Mononuclear cell (primary cell): ENCODE results near the gene SLC1A5. TPM values are rescaled to one million over a fixed set of nuclear protein-coding genes. Genes with fewer than 3 reads are reported as not detected.

ENCODE experiments used
- H3K27me3 ChIP-seq: 2 replicates; pipeline ENCODE4 v1.6.0; 2011; ENCODE audit warnings: low read length, control low read depth; ENCODE audit not compliant: insufficient read depth
- H3K4me1 ChIP-seq: 2 replicates; pipeline ENCODE4 v1.5.1; 2011; ENCODE audit warnings: mild to moderate bottlenecking, low read length, control low read depth; ENCODE audit not compliant: insufficient read depth
- H3K4me3 ChIP-seq: 2 replicates; pipeline ENCODE4 v1.5.1; 2011; ENCODE audit warnings: mild to moderate bottlenecking, low read length, moderate library complexity
- H3K9me3 ChIP-seq: 2 replicates; pipeline ENCODE4 v1.5.1; 2011; ENCODE audit warnings: low read depth, mild to moderate bottlenecking, control low read depth, low read length
- total RNA-seq: library from RNA; depleted of rRNA; stranded (reverse); fragments of >200 nt; gene quantifications from one replicate; pipeline ENCODE4 v1.2.3, GENCODE V29; 2012

The SLC1A5 gene
- total RNA-seq, 1 donor: 5.5 TPM

DNA sequence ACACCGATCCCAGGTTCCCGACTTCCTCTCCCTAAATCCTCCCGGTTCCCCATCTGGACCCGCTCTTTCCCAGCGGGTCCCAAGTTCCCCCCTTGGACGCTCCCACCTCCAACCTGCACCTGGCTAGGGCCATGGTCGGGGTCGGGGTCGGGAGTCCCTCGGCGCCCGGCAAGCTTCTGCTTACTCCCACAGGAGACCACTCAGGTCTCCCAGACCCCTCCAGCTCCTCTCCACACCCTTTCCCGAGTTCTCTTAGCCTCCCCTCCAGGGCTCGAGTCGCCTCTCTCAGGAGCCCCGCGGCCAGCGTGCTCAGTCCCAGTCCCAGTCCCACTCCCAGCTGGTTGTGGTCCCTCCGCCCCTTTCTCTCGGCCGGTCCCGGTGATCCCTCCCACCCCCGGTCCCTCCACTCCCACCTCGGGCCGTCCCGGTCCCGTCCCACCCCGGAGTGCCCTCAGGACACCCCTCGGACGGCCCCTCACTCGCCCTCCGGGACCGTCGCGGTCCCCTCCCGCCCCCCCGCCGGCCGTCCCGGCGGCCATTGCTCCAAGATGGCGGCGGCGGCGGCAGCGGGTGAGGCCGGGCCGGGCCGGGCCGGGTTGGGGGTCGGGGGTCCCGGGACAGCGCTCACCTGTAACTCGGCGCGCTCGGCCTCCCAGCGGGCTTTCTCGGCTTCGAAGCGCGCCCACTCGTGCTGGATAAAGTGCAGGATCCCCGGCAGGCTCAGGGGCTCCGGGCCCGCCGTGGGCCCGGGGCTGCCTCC, 42.7 kb downstream of the SLC1A5 start, which contains the start of gene FKRP:
TSS of gene FKRP (plus strand) at position 537 of the 760 bp plus-strand sequence. CDS start 9,394 bp downstream, outside the sequence.
- Histone ChIP-seq H3K27me3 (no peaks in the 10 kb centered on the region), H3K4me1 (peaks cover 50% of the 10 kb centered on the region), H3K4me3 (peak within 1 kb of the TSS; percentile 74), H3K9me3 (no peaks in the 10 kb centered on the region)

DNA sequence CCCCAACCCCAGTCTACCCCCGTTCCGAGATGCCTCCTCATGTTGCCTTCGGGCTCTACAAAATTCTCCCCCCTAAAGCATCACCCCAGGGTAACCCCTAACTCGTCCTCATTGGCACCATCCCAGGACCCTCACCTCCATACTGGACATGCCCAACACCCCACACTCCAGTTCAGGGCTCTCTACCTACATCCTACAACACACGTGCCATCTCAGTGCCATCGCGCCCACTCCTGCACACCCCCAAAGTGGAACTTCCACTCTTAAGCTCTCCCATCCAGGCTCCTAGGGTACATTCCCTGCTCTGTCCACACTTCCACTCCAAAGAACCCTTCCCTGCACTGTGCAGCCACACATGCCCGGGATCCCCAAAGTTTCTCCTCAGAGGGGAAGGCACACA, 43.4 kb downstream of the SLC1A5 start:
- Histone ChIP-seq H3K9me3 (no peaks in the 10 kb centered on the region), H3K4me1 (peaks cover 53% of the 10 kb centered on the region), H3K4me3 (peak overlapping the region; percentile 74), H3K27me3 (no peaks in the 10 kb centered on the region)

DNA sequence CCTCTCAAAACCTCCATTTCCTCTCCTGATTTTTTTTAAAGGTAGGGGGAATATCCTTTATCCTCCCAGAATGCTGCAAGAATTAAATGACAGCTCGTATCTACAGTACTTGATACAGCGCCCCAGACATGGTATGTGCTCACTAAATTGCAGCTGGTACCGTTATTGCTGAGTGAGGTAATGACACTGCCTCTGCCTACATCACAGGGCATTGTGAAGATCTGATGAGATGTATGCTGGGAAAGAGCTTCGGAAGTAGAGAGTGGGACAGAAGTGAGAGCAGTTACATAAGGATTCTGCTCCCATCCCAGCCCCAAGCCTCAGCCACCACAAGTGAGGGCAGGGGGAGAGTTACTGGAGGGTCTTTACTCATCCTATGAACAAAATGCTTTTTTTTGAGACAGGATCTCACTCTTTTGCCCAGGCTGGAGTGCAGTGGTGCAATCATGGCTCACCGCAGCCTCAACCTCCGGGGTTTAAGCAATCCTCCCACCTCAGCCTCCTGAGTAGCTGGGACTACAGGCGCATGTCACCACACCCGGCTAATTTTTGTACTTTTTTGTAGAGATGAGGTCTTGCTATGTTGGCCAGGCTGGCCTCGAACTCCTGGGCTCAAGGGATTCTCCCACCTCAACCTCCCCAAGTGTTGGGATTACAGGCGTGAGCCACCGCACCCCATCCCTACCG, 44.2 kb downstream of the SLC1A5 start:
- Histone ChIP-seq H3K4me1 (peaks cover 53% of the 10 kb centered on the region), H3K4me3 (no peak overlapping the region), H3K9me3 (no peaks in the 10 kb centered on the region), H3K27me3 (no peaks in the 10 kb centered on the region)

DNA sequence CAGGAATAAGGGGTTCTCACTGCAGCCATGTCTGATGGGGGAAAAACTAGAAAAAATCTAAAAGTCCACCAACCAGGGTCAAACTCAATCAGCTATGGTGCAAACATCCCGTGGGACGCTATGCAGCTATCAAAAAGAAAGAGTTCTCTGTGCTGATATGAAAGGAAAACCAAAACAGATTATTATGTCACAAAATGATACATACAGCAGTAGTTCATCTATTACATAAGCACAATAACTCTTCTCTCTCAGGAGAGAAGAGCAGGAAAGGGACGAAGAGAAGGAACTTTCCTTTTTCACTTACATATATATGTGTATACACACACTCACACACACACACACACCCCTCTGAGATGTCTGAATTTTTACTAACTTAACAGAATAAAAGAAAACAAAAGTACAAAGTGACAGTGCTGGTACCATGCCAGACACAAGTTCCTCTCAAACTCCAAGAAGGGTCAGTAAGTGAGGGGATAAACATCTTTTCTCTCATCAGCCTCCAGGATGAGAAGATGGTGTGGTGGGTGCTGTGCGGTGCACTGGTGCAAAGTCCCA, 45.4 kb downstream of the SLC1A5 start:
- H3K4me3 ChIP-seq: no peak overlapping the region
- H3K9me3 ChIP-seq: no peaks in the 10 kb centered on the region
- peaks cover 53% of the 10 kb centered on the region for H3K4me1 ChIP-seq
- no peaks in the 10 kb centered on the region for H3K27me3 ChIP-seq

- Histone ChIP-seq H3K4me1 (peaks cover 51% of the 10 kb centered on the region), H3K9me3 (no peaks in the 10 kb centered on the region), H3K4me3 (no peak overlapping the region), H3K27me3 (no peaks in the 10 kb centered on the region)
Measured at GRCh38 chr19:46741447-46741846, 46.9 kb downstream of the SLC1A5 start.

GRCh38 chr19:46739290-46739771, 49.1 kb downstream of the SLC1A5 start:
- Histone ChIP-seq H3K9me3 (no peaks in the 10 kb centered on the region), H3K27me3 (no peaks in the 10 kb centered on the region), H3K4me3 (no peak overlapping the region), H3K4me1 (peaks cover 53% of the 10 kb centered on the region)

DNA sequence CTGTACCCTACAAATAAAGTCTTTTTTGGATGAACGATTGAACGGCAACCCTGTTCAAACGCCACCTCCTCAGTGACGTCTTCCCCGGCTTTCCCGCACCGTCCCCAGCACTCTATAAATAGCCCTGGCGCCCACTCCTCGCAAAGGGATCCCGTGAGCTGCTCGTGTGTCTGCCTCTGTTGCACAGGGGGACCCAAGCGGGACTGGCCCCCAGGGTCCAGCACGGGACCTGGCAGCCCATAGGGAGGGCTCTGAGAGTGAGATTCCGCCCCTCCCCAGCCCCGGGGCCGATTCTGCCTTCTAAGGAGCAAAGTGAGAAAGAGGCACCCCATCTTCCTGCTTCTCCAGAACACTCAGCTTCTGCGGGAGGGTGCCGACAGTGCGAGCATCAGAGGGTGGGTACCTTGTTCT, 50.6 kb downstream of the SLC1A5 start:
- Histone ChIP-seq H3K27me3 (no peaks in the 10 kb centered on the region), H3K4me3 (no peak overlapping the region), H3K9me3 (no peaks in the 10 kb centered on the region), H3K4me1 (peaks cover 54% of the 10 kb centered on the region)

GRCh38 chr19:46737298-46737654, 51.1 kb downstream of the SLC1A5 start:
- H3K9me3 ChIP-seq: no peaks in the 10 kb centered on the region
- no peaks in the 10 kb centered on the region for H3K27me3 ChIP-seq
- H3K4me3 ChIP-seq: no peak overlapping the region
- H3K4me1 ChIP-seq: peaks cover 56% of the 10 kb centered on the region

DNA sequence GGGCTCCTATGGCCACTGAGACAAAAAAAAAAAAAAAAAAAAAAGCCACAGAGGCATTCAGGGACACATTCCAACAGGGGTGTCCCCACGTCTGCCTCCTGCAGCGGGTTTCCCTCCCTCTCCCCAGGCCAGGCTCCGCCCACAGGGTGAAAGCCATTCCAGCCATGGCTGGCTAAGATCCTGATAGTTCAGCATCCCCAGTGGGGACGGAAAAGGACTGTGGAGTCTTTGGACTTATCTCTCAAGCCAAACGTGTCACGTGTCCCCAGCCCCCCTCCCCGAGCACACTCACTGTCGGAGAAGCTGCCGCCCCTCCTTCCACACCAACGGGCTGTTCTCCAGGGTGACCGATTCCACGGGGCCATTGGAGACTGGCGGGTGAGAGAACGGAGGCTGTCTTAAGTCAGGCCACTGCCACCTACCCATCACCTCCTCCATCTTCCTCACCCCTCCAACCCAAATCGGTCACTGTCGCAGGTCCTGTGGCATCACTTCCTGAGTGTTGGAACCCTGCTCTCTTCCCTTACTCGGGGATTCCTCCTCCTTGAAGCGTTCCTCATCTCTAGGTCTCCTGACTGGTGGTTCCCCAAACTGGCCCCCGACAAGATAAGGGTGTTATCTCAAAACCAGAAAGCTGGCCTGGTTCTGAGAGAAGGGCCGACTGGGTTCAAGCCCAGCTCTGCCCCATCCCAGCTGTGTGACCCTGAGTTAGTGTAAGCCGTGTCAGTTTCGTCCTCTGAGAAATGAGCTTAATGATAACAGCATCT, 51.7 kb downstream of the SLC1A5 start:
- Histone ChIP-seq H3K4me3 (no peak overlapping the region), H3K27me3 (no peaks in the 10 kb centered on the region), H3K4me1 (peaks cover 57% of the 10 kb centered on the region), H3K9me3 (no peaks in the 10 kb centered on the region)

- peaks cover 76% of the 10 kb centered on the region for H3K4me1 ChIP-seq
- H3K9me3 ChIP-seq: no peaks in the 10 kb centered on the region
- H3K4me3 ChIP-seq: no peak overlapping the region
- H3K27me3 ChIP-seq: no peaks in the 10 kb centered on the region
Measured at GRCh38 chr19:46733690-46734292, 54.6 kb downstream of the SLC1A5 start.

DNA sequence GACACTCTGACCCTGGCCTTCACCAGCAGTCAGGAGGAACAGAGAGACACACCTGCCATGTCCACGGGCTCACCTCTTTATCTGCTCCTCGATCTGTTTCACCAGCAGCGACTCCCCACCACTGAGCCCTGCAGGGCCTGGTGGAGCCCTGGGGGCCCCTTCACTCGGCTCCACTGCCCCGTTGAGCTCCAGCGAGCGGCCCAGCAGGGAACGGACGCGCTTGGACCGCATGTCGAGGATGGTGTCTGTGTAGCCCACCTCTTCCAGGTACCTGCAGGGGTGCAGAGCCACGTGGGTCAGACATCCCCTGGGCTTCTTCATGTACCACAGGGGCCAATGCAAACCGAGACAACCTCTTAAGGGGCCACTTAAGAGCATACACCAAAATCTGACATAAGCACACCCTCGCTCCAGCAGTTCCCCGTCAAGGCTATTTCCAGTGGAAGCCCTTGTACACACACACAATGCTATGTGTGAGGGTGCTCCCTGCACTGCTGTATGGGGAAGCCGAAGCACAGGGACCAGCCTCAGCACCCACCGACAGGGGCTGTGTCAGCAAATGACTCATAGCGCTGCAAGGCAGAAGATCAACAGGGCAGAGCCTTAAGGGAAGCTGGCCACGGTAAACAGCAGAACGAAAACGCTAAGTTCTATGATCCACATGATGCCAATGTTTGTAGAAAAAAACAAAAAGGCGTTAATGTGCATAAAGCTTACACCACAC, 55.3 kb downstream of the SLC1A5 start:
- H3K4me1 ChIP-seq: peaks cover 83% of the 10 kb centered on the region
- no peak overlapping the region for H3K4me3 ChIP-seq
- H3K27me3 ChIP-seq: no peaks in the 10 kb centered on the region
- no peaks in the 10 kb centered on the region for H3K9me3 ChIP-seq

DNA sequence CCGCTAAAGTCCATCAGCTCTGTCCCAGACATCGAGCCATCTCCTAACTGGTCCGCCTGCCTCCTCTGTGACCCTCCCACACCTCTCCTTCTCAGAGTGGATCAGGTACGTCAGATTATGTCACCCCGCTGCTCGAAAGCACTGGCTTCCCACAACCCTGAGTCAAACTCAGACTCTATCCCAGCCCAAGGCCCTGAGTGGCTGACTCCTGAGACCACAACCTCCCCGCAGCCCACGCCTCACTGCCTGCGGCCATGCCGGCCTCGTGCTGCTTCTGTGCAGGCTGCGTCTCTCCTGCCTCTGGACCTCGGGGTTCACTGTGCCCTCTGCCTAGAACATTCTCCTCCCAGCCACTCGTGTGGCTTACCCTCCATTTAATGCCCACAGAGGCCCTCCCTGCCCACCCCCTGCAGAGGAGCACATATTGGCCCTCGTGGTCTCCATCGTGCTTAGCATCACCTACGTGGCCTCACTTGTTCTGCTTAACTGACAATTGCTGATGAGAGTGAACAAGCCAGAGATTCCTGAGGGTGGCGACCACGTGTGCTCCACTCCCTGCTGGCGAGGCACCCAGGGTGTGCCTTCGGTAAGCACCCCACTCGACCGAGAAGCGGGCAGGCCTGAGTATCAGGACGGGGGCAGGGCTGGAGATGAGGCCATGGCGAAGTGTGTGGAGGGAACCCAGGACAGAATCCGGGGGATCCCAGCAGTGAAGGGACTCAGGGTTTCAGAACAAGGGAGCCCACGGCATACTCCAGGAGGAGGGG, 56.0 kb downstream of the SLC1A5 start:
- H3K4me3 ChIP-seq: no peak overlapping the region
- peaks cover 83% of the 10 kb centered on the region for H3K4me1 ChIP-seq
- no peaks in the 10 kb centered on the region for H3K9me3 ChIP-seq
- no peaks in the 10 kb centered on the region for H3K27me3 ChIP-seq

GRCh38 chr19:46731584-46731983, 56.8 kb downstream of the SLC1A5 start:
- peaks cover 77% of the 10 kb centered on the region for H3K4me1 ChIP-seq
- peak overlapping the region; percentile 13 for H3K4me3 ChIP-seq
- no peaks in the 10 kb centered on the region for H3K9me3 ChIP-seq
- no peaks in the 10 kb centered on the region for H3K27me3 ChIP-seq
